ENCODE results near the gene CANT1. TPM values are rescaled to one million over a fixed set of nuclear protein-coding genes. Genes with fewer than 3 reads are reported as not detected.
A peak's percentile ranks its signal among the peaks of the same experiment; 100 is the strongest.

CANT1 gene
- total and polyA plus RNA-seq, 2 of the 13 experiments (the other 11 are each of a cell fraction or from before 2014, with no cell fraction given), result 34.1 to 42.1 TPM

GRCh38 chr17:79023886-79024771, 14.6 kb upstream of the CANT1 start, which contains the start of gene C1QTNF1 (continued):
- TF ChIP-seq ZNF280D (CRISPR knock-in tag; IDR thresholded peaks at IDR 0.05) (no peak), UBTF (CRISPR knock-in tag; IDR thresholded peaks at IDR 0.05) (peak; percentile 69; the same call in 1 of the 2 replicates), NFKB2 (CRISPR knock-in tag; IDR thresholded peaks at IDR 0.05; ENCODE audit: borderline replicate concordance) (no peak), PATZ1 (CRISPR knock-in tag; IDR thresholded peaks at IDR 0.05) (peak; percentile 63), ZNF652 (CRISPR knock-in tag; IDR thresholded peaks at IDR 0.05; ENCODE audit: borderline replicate concordance, low read depth) (peak; percentile 79), ZSCAN12 (CRISPR knock-in tag; IDR thresholded peaks at IDR 0.05) (no peak), ZFP1 (CRISPR knock-in tag; IDR thresholded peaks at IDR 0.05) (no peak), SNAI1 (CRISPR knock-in tag; IDR thresholded peaks at IDR 0.05; ENCODE audit: borderline replicate concordance) (no peak), ZNF598 (CRISPR knock-in tag; IDR thresholded peaks at IDR 0.05; ENCODE audit: borderline replicate concordance) (no peak), ZFP36L1 (CRISPR knock-in tag; IDR thresholded peaks at IDR 0.05) (no peak), ZFAT (CRISPR knock-in tag; conservative IDR thresholded peaks at IDR 0.05) (no peak), SRSF1 (optimal IDR thresholded peaks at IDR 0.05; ENCODE audit: low read depth, low read length) (peak; percentile 37), NFKBIZ (CRISPR knock-in tag; IDR thresholded peaks at IDR 0.05) (no peak), ZFP36L2 (CRISPR knock-in tag; IDR thresholded peaks at IDR 0.05) (no peak), ZNF790 (CRISPR knock-in tag; IDR thresholded peaks at IDR 0.05; ENCODE audit: borderline replicate concordance) (no peak), BCLAF1 (IDR thresholded peaks at IDR 0.05) (no peak), AGO1 (IDR thresholded peaks at IDR 0.05; ENCODE audit: low read depth, low read length, poor library complexity, severe bottlenecking) (peak; percentile 95), TAF1 (CRISPR knock-in tag; IDR thresholded peaks at IDR 0.05) (0 out of 2 replicates have a peak, but pooled peaks have one; percentile 11), ZNF207 (IDR thresholded peaks at IDR 0.05; ENCODE audit: borderline replicate concordance) (no peak)
